DOHH2 (cell line): ENCODE measurements around the gene VIT.

ENCODE experiments used
- EZH2phosphoT487 ChIP-seq: fragments of 200-600 bp; sonication (generic); IDR thresholded peaks from 2 replicates; pipeline ENCODE4 v1.6.1; 2017; ENCODE audit warnings: borderline replicate concordance, mild to moderate bottlenecking, antibody characterized with exemption, low read length, moderate library complexity, mixed read lengths
- TF ChIP-seq, protein P1 (sequence below): fragments of 200-600 bp; sonication (generic); IDR thresholded peaks from one replicate; pipeline ENCODE4 v1.5.1; 2014; ENCODE audit warnings: antibody characterized with exemption, mild to moderate bottlenecking, low read depth, low read length; ENCODE audit not compliant: poor library complexity, severe bottlenecking

DNA sequence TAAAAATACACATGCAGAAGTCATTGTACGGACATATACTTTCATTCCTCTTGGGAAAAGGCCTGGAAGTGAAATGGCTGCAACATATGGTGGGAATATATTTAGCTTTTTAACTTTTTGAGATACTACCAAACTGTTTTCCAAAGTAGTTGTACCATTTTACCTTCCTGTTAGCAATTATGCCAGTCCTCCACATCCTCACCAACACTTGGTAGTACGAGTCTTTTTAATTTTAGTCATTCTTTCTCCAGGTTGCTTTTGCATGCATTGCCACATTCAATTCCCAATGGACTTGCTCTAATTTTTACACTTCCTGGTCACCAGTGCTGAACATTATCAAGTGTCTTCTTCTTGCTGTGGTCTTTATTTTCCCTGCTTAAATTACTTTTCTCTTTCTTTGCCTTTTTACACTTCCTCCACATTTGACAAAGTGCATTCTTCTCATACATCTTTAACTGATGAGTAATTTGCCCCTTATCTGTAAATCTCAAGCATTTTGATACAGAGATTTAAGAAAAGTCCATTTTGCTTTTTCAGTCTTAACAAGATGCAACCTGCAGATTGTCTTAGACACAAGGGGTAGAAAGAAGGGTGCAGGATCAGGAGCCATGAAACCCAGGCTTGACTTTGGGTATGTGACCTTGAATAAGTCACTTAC, 14.5 kb downstream of the VIT start:
- TF ChIP-seq, protein P1, sequence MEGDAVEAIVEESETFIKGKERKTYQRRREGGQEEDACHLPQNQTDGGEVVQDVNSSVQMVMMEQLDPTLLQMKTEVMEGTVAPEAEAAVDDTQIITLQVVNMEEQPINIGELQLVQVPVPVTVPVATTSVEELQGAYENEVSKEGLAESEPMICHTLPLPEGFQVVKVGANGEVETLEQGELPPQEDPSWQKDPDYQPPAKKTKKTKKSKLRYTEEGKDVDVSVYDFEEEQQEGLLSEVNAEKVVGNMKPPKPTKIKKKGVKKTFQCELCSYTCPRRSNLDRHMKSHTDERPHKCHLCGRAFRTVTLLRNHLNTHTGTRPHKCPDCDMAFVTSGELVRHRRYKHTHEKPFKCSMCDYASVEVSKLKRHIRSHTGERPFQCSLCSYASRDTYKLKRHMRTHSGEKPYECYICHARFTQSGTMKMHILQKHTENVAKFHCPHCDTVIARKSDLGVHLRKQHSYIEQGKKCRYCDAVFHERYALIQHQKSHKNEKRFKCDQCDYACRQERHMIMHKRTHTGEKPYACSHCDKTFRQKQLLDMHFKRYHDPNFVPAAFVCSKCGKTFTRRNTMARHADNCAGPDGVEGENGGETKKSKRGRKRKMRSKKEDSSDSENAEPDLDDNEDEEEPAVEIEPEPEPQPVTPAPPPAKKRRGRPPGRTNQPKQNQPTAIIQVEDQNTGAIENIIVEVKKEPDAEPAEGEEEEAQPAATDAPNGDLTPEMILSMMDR, result no peak
- no peak for TF ChIP-seq EZH2phosphoT487
